AG09309 (cell line): ENCODE results near the gene CHURC1.

Source experiments
- DNase-seq: peaks from one replicate; pipeline ENCODE4 v3.0.0-alpha.2; 2010; ENCODE audit warnings: low read depth
- H3K4me3 ChIP-seq: 2 replicates; pipeline ENCODE4 v1.5.1; 2011; ENCODE audit warnings: mild to moderate bottlenecking, low read depth, low read length, moderate library complexity; ENCODE audit not compliant: control insufficient read depth
- TF ChIP-seq, protein P1 (sequence below): IDR thresholded peaks from 2 replicates; pipeline ENCODE4 v1.5.1; 2011; ENCODE audit warnings: mild to moderate bottlenecking, low read depth, low read length, inconsistent platforms; ENCODE audit not compliant: insufficient read depth, control insufficient read depth; ENCODE audit errors: missing control alignments

CHURC1 gene

DNA sequence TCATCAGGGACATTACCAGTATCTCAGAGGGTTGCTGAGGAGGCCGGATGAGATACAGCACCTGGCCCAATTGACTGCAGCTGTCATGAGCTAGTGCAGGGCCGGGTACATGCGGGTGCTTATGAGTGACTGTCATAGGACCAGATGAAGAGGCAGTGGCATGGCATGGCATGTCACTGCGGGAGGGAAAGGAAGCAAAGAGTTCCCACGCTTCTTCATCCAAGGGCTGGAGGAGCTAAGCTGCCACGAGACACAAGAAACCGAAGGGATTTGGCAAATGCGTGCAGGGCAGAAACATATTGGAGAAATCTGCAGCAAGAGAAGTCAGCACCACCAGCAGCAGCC lies 39.0 kb downstream of the CHURC1 start:
- TF ChIP-seq, protein P1, sequence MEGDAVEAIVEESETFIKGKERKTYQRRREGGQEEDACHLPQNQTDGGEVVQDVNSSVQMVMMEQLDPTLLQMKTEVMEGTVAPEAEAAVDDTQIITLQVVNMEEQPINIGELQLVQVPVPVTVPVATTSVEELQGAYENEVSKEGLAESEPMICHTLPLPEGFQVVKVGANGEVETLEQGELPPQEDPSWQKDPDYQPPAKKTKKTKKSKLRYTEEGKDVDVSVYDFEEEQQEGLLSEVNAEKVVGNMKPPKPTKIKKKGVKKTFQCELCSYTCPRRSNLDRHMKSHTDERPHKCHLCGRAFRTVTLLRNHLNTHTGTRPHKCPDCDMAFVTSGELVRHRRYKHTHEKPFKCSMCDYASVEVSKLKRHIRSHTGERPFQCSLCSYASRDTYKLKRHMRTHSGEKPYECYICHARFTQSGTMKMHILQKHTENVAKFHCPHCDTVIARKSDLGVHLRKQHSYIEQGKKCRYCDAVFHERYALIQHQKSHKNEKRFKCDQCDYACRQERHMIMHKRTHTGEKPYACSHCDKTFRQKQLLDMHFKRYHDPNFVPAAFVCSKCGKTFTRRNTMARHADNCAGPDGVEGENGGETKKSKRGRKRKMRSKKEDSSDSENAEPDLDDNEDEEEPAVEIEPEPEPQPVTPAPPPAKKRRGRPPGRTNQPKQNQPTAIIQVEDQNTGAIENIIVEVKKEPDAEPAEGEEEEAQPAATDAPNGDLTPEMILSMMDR, result no peak
- H3K4me3 ChIP-seq, result no peak overlapping the region
- no peak for DNase-seq

DNA sequence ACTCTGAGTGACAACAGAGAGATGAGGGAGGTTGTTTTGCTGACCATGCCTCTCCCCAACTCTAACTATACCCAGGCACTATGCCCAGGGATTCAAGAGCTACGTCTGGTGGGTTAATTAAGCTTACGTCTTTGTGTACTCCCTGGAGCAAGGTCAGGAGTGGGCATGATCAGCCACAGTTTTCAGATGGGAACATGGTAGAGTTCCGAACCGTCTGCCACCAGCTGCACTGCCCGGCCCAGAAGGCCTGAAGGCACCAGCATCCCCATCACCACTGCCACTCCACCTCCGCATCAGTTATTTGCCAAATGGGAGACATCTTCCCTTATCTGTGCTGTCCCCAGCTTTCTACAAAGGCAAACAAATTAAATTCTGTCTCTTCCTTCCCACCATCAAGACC lies 39.4 kb downstream of the CHURC1 start:
- H3K4me3 ChIP-seq, result no peak overlapping the region
- DNase-seq, result no peak
- TF ChIP-seq, protein P1, result no peak

DNA sequence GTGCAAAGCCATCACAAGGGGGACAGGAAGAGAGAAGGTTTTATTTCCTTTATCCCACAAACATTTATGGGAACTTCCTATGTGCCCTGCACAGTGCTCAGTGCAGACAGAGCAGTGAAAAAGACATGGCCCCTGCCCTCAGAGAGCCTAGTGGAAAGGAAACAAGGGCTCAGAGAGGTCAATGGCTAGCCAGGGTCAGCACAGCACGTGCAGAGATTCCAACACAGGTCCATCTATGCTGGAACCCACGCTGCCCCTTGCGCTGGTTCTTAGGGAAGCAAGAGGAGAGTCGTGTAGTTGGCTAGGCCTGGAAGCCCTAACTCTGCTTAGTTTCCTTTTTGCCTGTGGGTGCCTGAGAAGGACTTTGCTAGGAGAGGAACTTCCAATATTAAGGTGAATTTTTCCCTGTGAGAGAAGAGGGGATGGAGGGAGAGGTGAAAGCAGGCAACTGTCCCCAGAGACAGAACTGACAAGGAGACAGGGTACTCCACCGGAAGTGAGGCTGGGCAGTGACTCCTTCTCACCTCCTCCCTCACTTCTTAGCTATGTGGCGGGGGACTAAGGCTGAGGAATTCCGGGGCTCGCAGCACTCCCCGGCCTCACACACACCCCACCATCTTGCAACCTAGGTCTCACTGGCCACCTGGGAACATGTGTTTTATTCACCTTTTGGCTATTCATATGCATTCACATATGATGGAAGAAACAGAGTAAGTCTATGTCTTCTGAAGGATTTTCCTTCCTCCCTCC lies 40.4 kb downstream of the CHURC1 start:
- DNase-seq, result no peak
- H3K4me3 ChIP-seq, result no peak overlapping the region
- TF ChIP-seq, protein P1, result no peak

DNA sequence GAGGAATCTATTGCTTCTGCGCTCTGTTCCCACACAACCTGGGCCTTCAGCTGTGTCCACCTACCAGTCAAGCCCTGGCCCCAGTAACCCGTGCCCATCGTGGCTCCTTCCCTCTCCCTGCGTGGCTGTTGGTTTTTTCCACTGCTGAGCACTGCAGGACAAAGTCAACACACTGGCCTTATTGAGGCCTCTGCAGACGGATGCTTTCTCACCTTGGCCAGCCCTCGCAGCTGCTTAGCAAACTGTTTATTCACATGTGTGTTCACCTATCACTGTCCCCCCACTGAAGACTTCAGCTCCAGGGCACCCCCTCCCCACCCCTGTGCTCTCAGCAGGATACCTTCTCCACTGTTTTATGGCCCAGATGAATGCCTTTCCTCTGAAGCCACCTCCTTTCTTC lies 41.0 kb downstream of the CHURC1 start:
- DNase-seq, result no peak
- TF ChIP-seq, protein P1, result no peak
- no peak overlapping the region for H3K4me3 ChIP-seq

DNA sequence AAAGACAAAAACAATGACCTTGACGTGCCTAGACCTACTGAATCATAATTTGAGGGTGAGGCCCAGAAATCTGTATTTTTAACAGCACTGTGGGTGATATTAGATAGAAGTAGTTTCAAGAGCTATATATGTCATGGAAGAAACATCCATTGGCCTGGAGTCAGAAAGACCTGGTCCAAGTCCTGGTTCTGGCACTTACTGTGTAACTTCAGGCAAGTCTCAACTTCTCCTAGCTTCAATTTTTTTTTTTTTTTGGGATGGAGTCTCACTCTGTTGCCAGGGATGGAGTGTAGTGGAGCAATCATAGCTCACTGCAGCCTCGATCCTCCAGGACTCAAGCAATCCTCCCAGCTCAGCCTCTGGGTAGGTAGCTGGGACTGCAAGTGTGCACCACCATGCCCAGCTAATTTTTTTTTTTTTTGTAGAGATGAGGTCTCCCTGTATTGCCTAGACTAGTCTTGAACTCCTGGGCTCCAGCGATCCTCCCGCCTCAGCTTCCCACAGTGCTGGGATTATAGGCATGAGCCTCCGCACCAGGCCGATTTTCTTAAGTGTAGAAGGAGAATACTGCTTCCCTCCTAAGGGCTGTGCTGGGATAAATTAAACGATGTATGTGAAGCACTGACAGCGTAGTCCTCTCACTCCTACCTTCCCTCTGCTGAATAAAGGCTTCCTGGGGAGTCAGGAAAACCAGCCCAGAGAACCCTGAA lies 42.6 kb downstream of the CHURC1 start:
- no peak for DNase-seq
- no peak overlapping the region for H3K4me3 ChIP-seq

DNA sequence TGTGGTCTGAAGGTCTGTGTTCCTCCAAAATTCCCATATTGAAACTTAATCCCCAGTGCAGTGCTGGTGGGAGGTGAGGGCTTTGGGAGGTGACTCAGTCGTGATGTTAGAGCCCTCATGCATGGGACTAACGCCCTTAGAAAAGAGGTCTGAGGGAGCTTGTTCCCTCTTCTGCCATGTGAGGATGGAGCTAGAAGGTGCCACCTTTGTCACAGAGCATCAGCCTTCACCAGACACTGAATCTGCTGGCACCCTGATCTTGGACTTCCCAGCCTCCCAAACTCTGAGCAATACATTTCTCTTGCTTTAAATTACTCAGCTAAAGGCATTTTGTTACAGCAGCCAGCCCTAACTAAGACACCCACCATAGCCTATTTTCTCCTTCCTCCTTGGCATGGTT lies 43.9 kb downstream of the CHURC1 start:
- no peak for DNase-seq
- TF ChIP-seq, protein P1, result no peak

More for the DNA sequence above, 42.6 kb downstream of the CHURC1 start:
- TF ChIP-seq, protein P1, result no peak

DNA sequence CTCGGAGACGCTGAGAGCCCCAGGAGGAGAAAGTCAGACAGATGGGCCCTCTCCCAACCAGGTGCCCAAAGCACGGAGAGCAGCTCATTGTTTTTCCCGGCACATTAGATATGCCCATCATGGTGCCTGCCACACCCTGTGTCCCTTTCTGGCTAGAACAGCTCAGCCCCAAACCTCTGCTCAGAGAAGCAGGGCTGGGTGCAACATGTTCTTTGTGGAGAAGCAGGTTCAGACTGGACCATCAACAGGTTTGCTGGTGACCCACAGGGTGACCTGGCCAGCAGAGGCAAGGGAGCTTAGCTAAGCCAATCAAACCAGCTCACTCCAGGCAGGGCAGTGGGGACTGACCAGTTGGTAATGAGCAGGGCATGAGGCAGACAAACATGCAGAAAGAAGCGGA lies 44.5 kb downstream of the CHURC1 start:
- TF ChIP-seq, protein P1, result no peak
- DNase-seq, result no peak
- no peak overlapping the region for H3K4me3 ChIP-seq

More for the DNA sequence above, 43.9 kb downstream of the CHURC1 start:
- H3K4me3 ChIP-seq, result no peak overlapping the region
